ENCODE data around the gene POLD4. TPM values are rescaled to one million over a fixed set of nuclear protein-coding genes. Genes with fewer than 3 reads are reported as not detected.

POLD4 gene
- total and polyA plus RNA-seq, 9 donors = 12.5 to 87.8 (median 47.2) TPM

DNA sequence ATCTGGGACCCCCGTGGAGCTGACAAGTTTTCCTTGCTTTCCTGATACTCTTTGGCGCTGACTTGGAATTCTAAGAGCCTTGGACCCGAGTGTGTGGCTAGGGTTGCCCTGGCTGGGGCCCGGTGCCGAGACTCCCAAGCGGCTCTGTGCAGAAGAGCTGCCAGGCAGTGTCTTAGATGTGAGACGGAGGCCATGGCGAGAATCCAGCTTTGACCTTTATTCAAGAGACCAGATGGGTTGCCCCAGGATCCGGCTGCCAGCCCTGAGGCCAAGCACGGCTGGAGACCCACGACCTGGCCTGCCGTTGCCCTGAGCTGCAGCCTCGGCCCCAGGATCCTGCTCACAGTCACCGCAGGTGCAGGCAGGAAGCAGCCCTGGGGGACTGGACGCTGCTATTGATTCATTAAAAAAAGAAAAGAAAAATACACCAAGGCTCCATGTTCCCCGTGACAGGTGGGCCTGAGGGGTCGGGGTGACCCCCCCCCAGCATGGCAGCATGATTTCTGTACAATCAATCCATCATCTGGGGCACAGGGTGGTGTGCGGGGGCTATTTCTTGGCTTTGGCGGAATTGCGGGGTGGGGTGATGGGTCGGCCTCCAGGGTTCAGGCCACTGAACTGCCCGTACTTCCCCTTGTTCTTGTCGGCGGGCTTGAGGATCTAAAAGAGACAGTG is 44.8 kb upstream of the POLD4 start:
- DNase-seq = no peak
- Histone ChIP-seq H3K36me3 (no peaks in the 10 kb centered on the region), H3K4me3 (no peak overlapping the region), H3K27ac (no peak overlapping the region), H3K27me3 (no peaks in the 10 kb centered on the region), H3K9me3 (no peaks in the 10 kb centered on the region), H3K4me1 (ENCODE audit: insufficient read depth) (peaks cover 1% of the 10 kb centered on the region)
- intact Hi-C loops (cut with DNase I) = loop anchor here in 2 of 4 donors (5.0 to 10.0 kb wide), 3 partner anchors 69 to 123 kb away; partner anchors contain the start of genes CDK2AP2 (in 1 of the 2), PITPNM1 (in 1 of the 2) and TMEM134 (in 1 of the 2)
- 78 to 84% (median 79%) methylated on average over 24 of the region's 24 CpGs for WGBS, 3 donors
- TF ChIP-seq, protein P1, sequence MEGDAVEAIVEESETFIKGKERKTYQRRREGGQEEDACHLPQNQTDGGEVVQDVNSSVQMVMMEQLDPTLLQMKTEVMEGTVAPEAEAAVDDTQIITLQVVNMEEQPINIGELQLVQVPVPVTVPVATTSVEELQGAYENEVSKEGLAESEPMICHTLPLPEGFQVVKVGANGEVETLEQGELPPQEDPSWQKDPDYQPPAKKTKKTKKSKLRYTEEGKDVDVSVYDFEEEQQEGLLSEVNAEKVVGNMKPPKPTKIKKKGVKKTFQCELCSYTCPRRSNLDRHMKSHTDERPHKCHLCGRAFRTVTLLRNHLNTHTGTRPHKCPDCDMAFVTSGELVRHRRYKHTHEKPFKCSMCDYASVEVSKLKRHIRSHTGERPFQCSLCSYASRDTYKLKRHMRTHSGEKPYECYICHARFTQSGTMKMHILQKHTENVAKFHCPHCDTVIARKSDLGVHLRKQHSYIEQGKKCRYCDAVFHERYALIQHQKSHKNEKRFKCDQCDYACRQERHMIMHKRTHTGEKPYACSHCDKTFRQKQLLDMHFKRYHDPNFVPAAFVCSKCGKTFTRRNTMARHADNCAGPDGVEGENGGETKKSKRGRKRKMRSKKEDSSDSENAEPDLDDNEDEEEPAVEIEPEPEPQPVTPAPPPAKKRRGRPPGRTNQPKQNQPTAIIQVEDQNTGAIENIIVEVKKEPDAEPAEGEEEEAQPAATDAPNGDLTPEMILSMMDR (IDR thresholded peaks at IDR 0.05) = no peak
- TF ChIP-seq POLR2A (IDR thresholded peaks at IDR 0.05) (no peak), EP300 (IDR thresholded peaks at IDR 0.05) (no peak)

DNA sequence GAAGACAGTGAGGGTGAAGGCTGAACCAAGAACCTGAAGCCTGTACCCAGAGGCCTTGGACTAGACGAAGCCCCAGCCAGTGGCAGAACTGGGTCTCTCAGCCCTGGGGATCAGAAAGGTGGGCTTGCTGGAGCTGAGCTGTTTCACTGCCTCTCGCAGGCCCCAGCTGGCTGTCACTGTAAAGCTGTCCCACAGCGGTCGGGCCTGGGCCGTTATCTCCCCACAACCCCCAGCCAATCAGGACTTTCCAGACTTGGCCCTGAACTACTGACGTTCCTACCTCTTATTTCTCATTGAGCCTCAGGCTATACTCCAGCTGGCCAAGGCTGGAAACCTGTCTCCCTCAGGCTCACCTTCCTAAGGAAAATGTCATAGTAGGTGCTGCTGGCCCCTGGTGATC is 44.2 kb upstream of the POLD4 start:
- Histone ChIP-seq H3K36me3 (no peaks in the 10 kb centered on the region), H3K27ac (no peak overlapping the region)

DNA sequence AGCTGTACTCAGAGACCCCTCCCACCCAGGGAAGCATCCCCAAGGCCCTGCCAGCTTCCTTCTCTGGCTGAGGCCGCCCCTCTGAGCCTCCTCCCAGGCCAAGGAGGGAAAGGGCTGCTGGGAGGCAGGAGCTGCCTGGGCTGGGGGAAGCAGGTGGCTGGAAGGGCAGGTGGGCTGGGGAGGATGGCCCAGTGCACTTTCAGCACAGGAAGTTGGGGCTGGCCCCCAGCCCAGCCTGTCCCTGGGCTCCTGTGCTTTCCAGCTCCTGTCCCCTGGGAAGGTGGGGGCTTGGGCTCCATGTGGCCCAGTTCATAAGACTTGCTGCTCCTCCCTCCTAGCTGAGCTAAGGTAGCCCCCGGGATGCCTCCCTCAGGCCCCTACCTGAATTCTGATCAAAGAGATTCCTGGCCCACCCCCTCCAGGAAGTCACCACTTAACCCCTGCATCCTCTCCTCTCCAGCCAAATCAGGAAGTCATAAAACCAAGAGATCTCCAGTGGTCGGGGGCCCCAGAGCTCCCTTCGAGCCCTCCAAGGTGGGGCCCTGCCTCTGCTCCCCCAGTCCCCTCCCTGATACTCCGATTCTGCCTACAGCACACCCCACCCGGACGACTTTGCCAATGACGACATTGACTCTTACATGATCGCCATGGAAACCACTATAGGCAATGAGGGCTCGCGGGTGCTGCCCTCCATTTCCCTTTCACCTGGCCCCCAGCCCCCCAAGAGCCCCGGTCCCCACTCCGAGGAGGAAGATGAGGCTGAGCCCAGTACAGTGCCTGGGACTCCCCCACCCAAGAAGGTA is 43.4 kb upstream of the POLD4 start:
- Histone ChIP-seq H3K27me3 (no peaks in the 10 kb centered on the region), H3K27ac (no peak overlapping the region), H3K4me3 (no peak overlapping the region), H3K36me3 (no peaks in the 10 kb centered on the region), H3K4me1 (ENCODE audit: insufficient read depth) (peaks cover 3% of the 10 kb centered on the region), H3K9me3 (no peaks in the 10 kb centered on the region)
- 48 to 69% (median 57%) methylated on average over 12 to 13 of the region's 13 CpGs for WGBS, 3 donors
- DNase-seq = no peak
- intact Hi-C loops (cut with DNase I) = loop anchor here in 2 of 4 donors (5.0 to 10.0 kb wide), 3 partner anchors 71 to 122 kb away; partner anchors contain the start of genes CDK2AP2 (in 1 of the 2), PITPNM1 (in 1 of the 2) and TMEM134 (in 1 of the 2)
- no peak for TF ChIP-seq EP300 (IDR thresholded peaks at IDR 0.05)
- TF ChIP-seq, protein P1 (IDR thresholded peaks at IDR 0.05) = no peak
- TF ChIP-seq POLR2A (IDR thresholded peaks at IDR 0.05) = no peak

More for the DNA sequence above, 44.2 kb upstream of the POLD4 start:
- Histone ChIP-seq H3K4me3 (no peak overlapping the region), H3K27me3 (no peaks in the 10 kb centered on the region), H3K9me3 (no peaks in the 10 kb centered on the region), H3K4me1 (ENCODE audit: insufficient read depth) (peaks cover 2% of the 10 kb centered on the region)
- no peak for TF ChIP-seq POLR2A (IDR thresholded peaks at IDR 0.05)
- TF ChIP-seq, protein P1 (IDR thresholded peaks at IDR 0.05) = no peak
- TF ChIP-seq EP300 (IDR thresholded peaks at IDR 0.05) = no peak
- intact Hi-C loops (cut with DNase I) = loop anchor here in 2 of 4 donors (5.0 to 10.0 kb wide), 3 partner anchors 70 to 123 kb away; partner anchors contain the start of genes CDK2AP2 (in 1 of the 2), PITPNM1 (in 1 of the 2) and TMEM134 (in 1 of the 2)
- WGBS, 3 donors = 54 to 67% (median 66%) methylated on average over 6 of the region's 6 CpGs
- DNase-seq = no peak

DNA sequence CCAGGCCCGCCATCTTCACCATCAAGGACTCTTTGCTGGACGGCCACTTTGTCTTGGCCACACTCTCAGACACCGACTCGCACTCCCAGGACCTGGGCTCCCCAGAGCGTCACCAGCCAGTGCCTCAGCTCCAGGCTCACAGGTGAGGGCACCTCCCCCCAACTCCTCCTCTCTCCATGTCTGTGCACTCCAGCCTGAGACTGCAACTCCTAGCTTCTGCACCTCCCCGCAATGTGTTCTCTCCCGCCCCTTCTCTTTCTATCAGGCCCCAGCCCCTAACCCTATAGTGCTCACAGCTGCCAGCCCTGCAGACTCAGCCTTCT is 42.9 kb upstream of the POLD4 start:
- Histone ChIP-seq H3K4me3 (no peak overlapping the region), H3K9me3 (no peaks in the 10 kb centered on the region), H3K27ac (no peak overlapping the region), H3K36me3 (no peaks in the 10 kb centered on the region), H3K27me3 (no peaks in the 10 kb centered on the region), H3K4me1 (ENCODE audit: insufficient read depth) (peaks cover 3% of the 10 kb centered on the region)
- no peak for DNase-seq
- TF ChIP-seq EP300 (IDR thresholded peaks at IDR 0.05) = no peak
- TF ChIP-seq, protein P1 (IDR thresholded peaks at IDR 0.05) = no peak
- no peak for TF ChIP-seq POLR2A (IDR thresholded peaks at IDR 0.05)
- 84 to 93% (median 88%) methylated on average over 7 of the region's 7 CpGs for WGBS, 3 donors
- intact Hi-C loops (cut with DNase I) = loop anchor here in 2 of 4 donors (5.0 to 10.0 kb wide), 3 partner anchors 71 to 121 kb away; partner anchors contain the start of genes CDK2AP2 (in 1 of the 2), PITPNM1 (in 1 of the 2) and TMEM134 (in 1 of the 2)
